G401 (cell line): ENCODE data around the gene JAKMIP1. TPM values are rescaled to one million over a fixed set of nuclear protein-coding genes. Genes with fewer than 3 reads are reported as not detected.

Experiments
- DNase-seq: peaks from one replicate; pipeline ENCODE4 v3.0.0-alpha.2; 2015; ENCODE audit warnings: low spot score
- in situ Hi-C: cut with HindIII; loops from 2 replicates; pipeline ENCODE4 v1.10.0; 2016; ENCODE audit warnings: low sequenced_read_pairs, mixed read lengths
- total RNA-seq: library from RNA; depleted of rRNA; stranded (reverse); fragments of >200 nt; shearing (Covaris generic); gene quantifications from 2 replicates; pipeline ENCODE4 v1.2.3, GENCODE V29; 2014

JAKMIP1 gene
- total RNA-seq, 1 experiment from 2014 or later = not detected

DNA sequence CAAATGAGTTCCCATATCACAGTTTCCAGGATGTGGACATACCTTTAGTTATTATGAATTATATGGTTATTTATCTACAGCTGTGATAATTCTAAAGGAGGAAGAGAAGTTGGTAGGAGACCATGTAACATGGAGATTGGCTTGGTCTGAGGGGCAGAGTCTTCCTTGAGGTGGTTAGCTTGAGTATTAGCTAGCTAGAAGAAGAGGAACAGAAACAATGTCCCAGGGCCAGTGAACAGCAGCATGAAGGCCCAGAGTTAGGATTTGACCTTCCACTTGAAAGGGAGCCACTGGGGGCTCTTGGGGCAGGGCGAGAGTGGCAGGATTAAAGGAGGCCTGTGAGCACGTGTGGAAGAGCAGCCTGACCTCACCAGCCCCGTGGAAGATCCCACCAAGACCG, 5.6 kb upstream of the JAKMIP1 start:
- in situ Hi-C loops = no loop called here
- no peak for DNase-seq

DNA sequence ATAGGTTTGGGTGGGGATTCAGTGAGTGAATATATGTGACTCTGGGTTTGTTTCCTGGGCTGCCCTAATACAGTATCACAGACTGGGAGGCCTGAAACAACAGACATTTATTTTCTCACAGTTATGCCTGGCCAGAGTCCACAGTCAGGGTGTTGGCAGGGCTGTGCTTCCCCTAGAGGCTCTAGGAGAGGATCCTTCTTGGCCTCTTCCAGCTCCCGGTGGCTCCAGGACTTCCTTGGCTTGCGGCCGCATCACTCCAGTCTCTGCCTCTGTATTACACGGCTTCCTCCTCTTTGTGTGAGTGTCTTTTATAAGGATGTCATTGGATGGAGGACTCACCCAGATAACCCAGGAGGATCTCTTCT, 5.2 kb upstream of the JAKMIP1 start:
- in situ Hi-C loops = no loop called here
- DNase-seq = no peak

DNA sequence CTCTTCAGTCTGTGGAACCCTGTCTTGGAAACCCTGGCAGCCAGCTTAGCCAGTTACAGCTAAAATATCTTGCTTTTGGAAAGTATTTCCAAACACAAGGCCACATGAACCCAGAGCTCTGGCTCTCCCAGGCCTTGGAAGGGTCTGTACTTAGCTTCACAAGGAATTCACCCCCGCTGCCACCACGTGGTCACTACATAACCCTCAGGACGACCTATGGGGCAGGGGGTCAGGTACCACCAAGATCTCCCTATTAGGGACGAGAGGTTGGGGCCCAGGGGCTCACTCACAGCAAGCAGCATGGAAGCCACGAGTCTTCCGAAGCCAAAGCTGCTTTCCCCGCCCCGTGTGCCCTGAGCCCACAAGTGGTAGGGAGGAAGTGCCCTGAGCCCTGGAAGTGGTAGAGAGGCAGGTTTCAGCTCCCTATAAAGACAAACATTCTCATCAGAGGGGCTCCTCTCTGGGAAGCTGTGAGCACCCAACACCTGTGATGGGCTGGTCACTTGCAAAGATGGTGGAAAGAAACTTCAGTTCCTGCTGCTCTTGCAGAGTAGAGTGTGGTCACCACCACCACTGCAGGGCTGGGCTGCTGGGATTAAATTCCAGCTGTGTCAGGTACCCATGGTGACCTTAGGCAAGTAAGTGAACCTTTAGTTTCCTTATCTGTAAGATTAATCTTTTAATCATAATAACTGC, 4.7 kb upstream of the JAKMIP1 start:
- in situ Hi-C loops = no loop called here
- DNase-seq = no peak

DNA sequence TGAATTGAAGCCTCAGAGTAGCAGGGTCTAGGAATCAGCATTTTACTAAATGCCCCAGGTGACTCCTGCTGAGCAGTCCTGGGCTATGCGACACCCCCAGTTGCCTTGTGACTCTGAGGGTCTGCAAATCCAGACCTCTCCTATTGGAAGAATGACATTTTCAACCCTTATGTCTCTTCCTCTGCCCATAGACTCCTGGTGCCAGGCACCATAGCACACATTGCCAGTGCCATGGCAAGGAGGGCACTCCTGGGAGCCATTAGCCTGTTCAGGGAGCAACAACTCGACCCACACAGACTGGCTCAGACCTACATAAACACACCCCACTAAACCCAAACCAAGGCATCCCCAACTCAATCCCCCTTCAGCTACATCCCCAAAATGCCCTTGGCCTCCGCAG, 3.7 kb upstream of the JAKMIP1 start:
- in situ Hi-C loops = no loop called here
- no peak for DNase-seq

GRCh38 chr4:6201580-6202091, 1.3 kb upstream of the JAKMIP1 start:
- peak; percentile 9 for DNase-seq
- in situ Hi-C loops = no loop called here

GRCh38 chr4:6200922-6201362, 593 bp upstream of the JAKMIP1 start:
- in situ Hi-C loops = no loop called here
- peak; percentile 6 for DNase-seq

GRCh38 chr4:6199422-6199921, 877 bp downstream of the JAKMIP1 start:
- in situ Hi-C loops = no loop called here
- DNase-seq = peak; percentile 3

DNA sequence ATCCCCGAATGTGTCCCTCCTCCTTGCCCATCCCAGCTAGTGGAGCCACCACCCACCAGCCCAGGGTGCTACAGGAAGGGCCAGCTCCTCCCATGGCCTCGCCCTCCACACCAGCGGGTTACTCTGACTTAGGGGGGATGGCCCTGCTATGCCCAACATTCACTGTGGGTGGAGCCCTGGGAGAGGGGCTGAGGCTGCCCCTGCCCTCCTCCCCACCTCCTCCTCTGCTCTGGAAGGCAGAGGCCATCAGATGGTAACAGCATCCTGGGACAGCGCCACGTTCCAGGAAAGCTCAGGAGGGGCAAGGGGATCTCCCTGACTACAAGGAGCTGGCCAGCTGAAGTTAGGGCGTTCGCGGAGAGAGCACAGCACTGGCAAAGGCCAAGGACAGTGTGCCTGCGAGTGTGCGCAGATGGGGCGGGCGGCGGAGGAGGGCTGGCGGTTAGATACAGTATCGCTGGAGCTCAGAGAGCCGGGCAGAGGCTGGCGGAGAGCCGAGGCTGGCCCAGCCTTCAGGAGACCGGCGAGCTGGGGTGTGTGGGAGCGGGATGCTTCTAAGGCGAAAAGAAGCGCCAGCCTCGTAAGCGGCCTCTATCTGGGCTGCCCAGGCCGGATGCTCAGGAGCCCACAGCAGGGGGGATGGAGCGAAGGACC, 1.5 kb downstream of the JAKMIP1 start:
- DNase-seq = peak; percentile 40
- in situ Hi-C loops = no loop called here

DNA sequence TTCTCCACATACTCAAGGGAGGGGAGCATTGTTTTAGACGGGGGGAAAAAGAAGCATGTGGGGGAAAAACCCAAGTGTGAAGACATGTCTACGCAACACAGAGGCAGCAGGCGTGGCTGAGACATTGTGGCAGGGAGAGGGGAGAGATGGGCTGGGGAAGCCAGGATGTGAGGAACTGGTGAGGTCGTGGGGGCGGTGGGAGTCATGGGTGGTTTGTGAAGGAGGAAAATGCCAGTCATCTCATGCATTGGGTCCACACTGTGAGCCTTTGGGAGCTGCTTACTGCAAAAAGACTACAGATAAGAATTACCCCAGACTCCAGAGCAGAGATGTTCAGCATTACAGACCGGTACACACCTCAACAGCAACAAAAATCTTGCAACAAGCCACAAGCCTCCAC, 2.1 kb downstream of the JAKMIP1 start:
- in situ Hi-C loops = no loop called here
- DNase-seq = no peak

DNA sequence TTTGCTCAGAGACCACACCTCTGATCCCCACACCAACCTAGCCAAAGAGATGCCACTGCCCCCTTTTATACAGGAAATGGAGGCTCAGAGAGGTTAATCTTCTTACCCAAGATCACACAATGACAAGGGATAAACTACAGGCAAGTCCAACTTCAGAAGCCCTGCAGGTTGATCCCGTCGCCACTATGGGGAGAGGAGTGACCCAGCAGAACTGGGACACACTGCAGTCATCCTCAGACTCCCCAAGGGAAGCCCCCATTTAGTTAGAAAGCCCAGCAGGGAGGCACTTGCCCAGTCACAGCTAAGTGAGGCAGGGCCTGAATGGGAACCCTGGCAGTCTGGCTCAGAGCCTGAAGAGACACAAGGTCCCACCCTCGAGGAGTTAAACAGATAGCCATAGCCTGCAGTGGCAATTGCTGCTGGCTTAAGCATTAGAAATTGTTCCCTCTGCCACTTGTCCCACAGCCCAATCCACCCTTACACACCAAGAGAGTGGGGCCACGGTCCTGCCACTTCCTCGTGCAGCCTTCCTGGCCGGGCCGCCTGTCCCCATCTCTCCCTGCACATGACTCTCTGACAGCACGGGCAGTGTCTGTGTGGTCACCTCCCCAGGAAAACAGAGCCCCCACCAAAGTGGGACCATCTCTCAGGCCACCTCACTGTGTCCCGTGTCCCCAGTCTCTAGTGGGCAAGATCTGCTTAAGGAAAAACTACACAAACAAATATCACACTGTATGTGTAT, 2.7 kb downstream of the JAKMIP1 start:
- in situ Hi-C loops = no loop called here
- no peak for DNase-seq

DNA sequence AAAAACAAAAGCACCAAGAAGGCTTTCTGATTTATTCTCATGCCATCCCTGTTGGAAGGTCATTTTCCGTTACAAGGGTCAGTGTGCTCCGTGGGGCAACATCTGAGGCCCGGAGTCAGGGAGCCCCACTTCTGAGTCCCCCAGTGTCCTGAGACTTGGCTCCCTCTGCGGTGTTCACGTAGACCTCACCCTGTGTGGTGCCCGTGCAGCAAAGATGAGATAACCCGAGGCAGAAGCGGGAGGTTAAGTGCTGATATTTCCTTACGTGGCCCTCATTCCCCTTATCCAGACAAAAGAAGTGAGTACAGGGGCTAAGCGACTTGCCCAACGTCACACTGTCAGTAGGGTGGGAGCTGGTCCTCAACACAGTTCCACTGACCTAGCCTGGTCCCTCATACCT, 3.5 kb downstream of the JAKMIP1 start:
- no peak for DNase-seq
- in situ Hi-C loops = no loop called here

DNA sequence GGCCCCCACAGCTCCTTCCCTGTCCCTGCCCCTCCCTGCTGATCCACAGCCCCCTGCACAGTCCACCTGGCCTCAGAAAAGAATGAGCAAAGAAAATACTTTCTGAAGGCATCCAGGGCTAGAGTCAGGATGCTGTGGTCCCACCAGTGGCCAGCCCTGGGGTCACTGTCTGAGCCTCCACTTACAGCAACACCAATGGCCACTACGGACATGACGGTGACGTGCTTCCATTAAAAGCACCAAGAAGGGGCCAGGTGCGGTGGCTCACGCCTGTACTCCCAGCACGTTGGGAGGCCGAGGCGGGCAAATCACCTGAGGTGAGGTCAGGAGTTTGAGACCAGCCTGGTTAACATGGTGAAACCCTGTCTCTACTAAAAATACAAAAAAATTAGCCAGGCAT, 4.0 kb downstream of the JAKMIP1 start:
- DNase-seq = no peak
- in situ Hi-C loops = no loop called here

- no peak for DNase-seq
- in situ Hi-C loops = no loop called here
Observed at GRCh38 chr4:6195602-6196319, 4.6 kb downstream of the JAKMIP1 start.

DNA sequence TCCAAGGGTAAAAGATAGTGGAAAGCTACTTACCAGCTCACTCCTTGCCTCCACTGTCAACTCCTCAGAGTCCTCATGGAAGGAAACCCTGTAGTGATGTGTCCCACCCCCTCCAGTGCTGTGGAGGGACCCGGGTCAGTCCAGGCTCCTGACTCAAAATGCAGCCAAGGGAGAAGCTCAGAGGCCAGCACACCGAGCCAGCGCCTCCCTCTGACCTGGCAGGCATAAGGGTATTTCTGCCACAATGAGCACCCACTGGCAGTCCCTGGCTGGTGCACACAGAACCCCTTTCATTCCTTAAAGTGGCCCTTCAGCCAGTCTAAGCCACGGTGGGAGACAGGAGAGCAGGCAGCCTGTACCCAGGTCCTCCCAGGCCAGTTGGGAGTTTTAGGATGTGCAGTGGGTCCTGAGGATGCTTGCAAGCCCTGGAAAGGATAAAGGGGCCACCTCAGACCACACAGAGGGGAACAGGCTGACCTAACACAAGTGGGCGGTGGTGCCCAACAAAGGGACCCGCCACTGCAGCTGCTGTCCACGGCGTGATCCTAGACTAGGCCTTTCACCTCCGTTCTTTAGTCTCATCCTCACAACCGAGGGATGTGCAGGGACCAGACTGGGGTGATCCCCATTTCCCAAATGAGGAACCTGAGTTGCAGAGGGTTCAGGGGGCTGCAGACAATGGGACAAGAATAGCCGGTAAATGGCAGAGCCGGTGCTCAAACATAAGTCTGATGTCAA, 5.7 kb downstream of the JAKMIP1 start:
- in situ Hi-C loops = no loop called here
- no peak for DNase-seq

- in situ Hi-C loops = no loop called here
- DNase-seq = no peak
Observed at GRCh38 chr4:6193399-6193798, 7.0 kb downstream of the JAKMIP1 start.

GRCh38 chr4:6192245-6192644, 8.1 kb downstream of the JAKMIP1 start:
- no peak for DNase-seq
- in situ Hi-C loops = no loop called here

- in situ Hi-C loops = no loop called here
- DNase-seq = no peak
Observed at GRCh38 chr4:6191448-6192130, 8.8 kb downstream of the JAKMIP1 start.

GRCh38 chr4:6190486-6190885, 9.9 kb downstream of the JAKMIP1 start:
- in situ Hi-C loops = no loop called here
- DNase-seq = no peak
